ENCODE measurements around the gene TMEM131L.
A peak's percentile ranks its signal among the peaks of the same experiment; 100 is the strongest.
"Not testable (repeated sequence)": the region's sequence is repeated elsewhere in the genome, so short reads cannot be mapped to it uniquely, and the experiment has no call there.

The TMEM131L gene

GRCh38 chr4:153589703-153590595, 123.8 kb downstream of the TMEM131L start:
- DNase-seq = no peak

- no peak for DNase-seq
Observed at GRCh38 chr4:153591441-153591840, 125.3 kb downstream of the TMEM131L start.

GRCh38 chr4:153592064-153592463, 125.9 kb downstream of the TMEM131L start:
- no peak for DNase-seq

- no peak for DNase-seq
Observed at GRCh38 chr4:153593161-153593560, 127.0 kb downstream of the TMEM131L start.

GRCh38 chr4:153594210-153594609, 128.1 kb downstream of the TMEM131L start:
- peak; percentile 86 for DNase-seq

GRCh38 chr4:153595894-153596601, 129.9 kb downstream of the TMEM131L start:
- no peak for DNase-seq

- DNase-seq = no peak
Observed at GRCh38 chr4:153602758-153603157, 136.6 kb downstream of the TMEM131L start.

- no peak for DNase-seq
Observed at GRCh38 chr4:153603258-153603657, 137.1 kb downstream of the TMEM131L start.

- DNase-seq = no peak
Observed at GRCh38 chr4:153603835-153604234, 137.7 kb downstream of the TMEM131L start.

GRCh38 chr4:153609070-153609469, 142.9 kb downstream of the TMEM131L start:
- not testable (repeated sequence) for DNase-seq

- DNase-seq = no peak
Observed at GRCh38 chr4:153610623-153611376, 144.6 kb downstream of the TMEM131L start.

- no peak for DNase-seq
Observed at GRCh38 chr4:153611679-153612078, 145.5 kb downstream of the TMEM131L start.

GRCh38 chr4:153612878-153613277, 146.7 kb downstream of the TMEM131L start:
- no peak for DNase-seq

GRCh38 chr4:153616006-153616555, 149.9 kb downstream of the TMEM131L start:
- DNase-seq = no peak

- DNase-seq = no peak
Observed at GRCh38 chr4:153618833-153619232, 152.7 kb downstream of the TMEM131L start.

GRCh38 chr4:153619811-153620210, 153.7 kb downstream of the TMEM131L start:
- no peak for DNase-seq

GRCh38 chr4:153620352-153620751, 154.2 kb downstream of the TMEM131L start:
- no peak for DNase-seq

GRCh38 chr4:153622093-153622492, 155.9 kb downstream of the TMEM131L start:
- no peak for DNase-seq

GRCh38 chr4:153622778-153623240, 156.6 kb downstream of the TMEM131L start:
- DNase-seq = no peak

- DNase-seq = no peak
Observed at GRCh38 chr4:153623491-153623890, 157.3 kb downstream of the TMEM131L start.

- no peak for DNase-seq
Observed at GRCh38 chr4:153628796-153629315, 162.7 kb downstream of the TMEM131L start.

- no peak for DNase-seq
Observed at GRCh38 chr4:153629776-153630175, 163.6 kb downstream of the TMEM131L start.

All from OCI-M1 (cell line).